Cardiac fibroblast (primary cell): ENCODE measurements around the gene GAL3ST3.
"Not testable (repeated sequence)": the region's sequence is repeated elsewhere in the genome, so short reads cannot be mapped to it uniquely, and the experiment has no call there.

Experiments
- DNase-seq, 2 donors: peaks; one replicate each; pipeline versions ENCODE4 v3.0.0 to v3.0.0-alpha.2; 2010; ENCODE audit warnings: low read depth in 2 of 2
- H3K4me3 ChIP-seq, 2 donors: replicated peaks in 1 of 2; 1 replicate in 1 of 2; 2 replicates in 1 of 2; pipeline ENCODE4 v1.5.1; 2011; ENCODE audit warnings: low read depth in 2 of 2, low read length in 2 of 2, mild to moderate bottlenecking in 2 of 2, moderate library complexity in 1 of 2
- CTCF ChIP-seq: IDR thresholded peaks from one replicate; pipeline ENCODE4 v1.5.1; 2011; ENCODE audit warnings: low read depth, mild to moderate bottlenecking, low read length, inconsistent platforms

Gene GAL3ST3

GRCh38 chr11:66083767-66084166 lies 34.8 kb upstream of the GAL3ST3 start:
- H3K4me3 ChIP-seq, result no peak overlapping the region
- TF ChIP-seq CTCF, result no peak
- no peak for DNase-seq

GRCh38 chr11:66082946-66083698 lies 34.2 kb upstream of the GAL3ST3 start:
- DNase-seq, result peak; percentile 46 to 64
- no peak for TF ChIP-seq CTCF
- no peak overlapping the region for H3K4me3 ChIP-seq

- peak; percentile 38 to 40 for DNase-seq
- no peak overlapping the region for H3K4me3 ChIP-seq
- TF ChIP-seq CTCF, result no peak
Observed at GRCh38 chr11:66081505-66081904, 32.5 kb upstream of the GAL3ST3 start.

- no peak for TF ChIP-seq CTCF
- no peak overlapping the region for H3K4me3 ChIP-seq
- DNase-seq, result peak; percentile 78 to 90
Observed at GRCh38 chr11:66080055-66080817, 31.3 kb upstream of the GAL3ST3 start.

GRCh38 chr11:66078949-66079348 lies 30.0 kb upstream of the GAL3ST3 start:
- not testable (repeated sequence) for DNase-seq

GRCh38 chr11:66077927-66078326 lies 29.0 kb upstream of the GAL3ST3 start:
- TF ChIP-seq CTCF, result no peak
- no peak for DNase-seq
- no peak overlapping the region for H3K4me3 ChIP-seq

More at GRCh38 chr11:66078949-66079348, 30.0 kb upstream of the GAL3ST3 start:
- H3K4me3 ChIP-seq, result not testable (repeated sequence)

GRCh38 chr11:66076561-66076960 lies 27.6 kb upstream of the GAL3ST3 start:
- no peak overlapping the region for H3K4me3 ChIP-seq
- peak in 1 of 2 donors; percentile 31 for DNase-seq
- no peak for TF ChIP-seq CTCF
